ENCODE results near the gene MLPH.
A peak's percentile ranks its signal among the peaks of the same experiment; 100 is the strongest.

The MLPH gene

GRCh38 chr2:237498341-237498740, 11.3 kb downstream of the MLPH start:
- no peak for TF ChIP-seq ARNT (IDR thresholded peaks at IDR 0.05)
- TF ChIP-seq PKNOX1 (IDR thresholded peaks at IDR 0.05), result no peak
- TF ChIP-seq FOXK2 (IDR thresholded peaks at IDR 0.05), result no peak
- no peak for TF ChIP-seq ELF4 (IDR thresholded peaks at IDR 0.05)
- no peak for TF ChIP-seq SUZ12 (IDR thresholded peaks at IDR 0.05)
- TF ChIP-seq FOXM1 (IDR thresholded peaks at IDR 0.05; ENCODE audit: borderline replicate concordance), result no peak
- CTCF ChIA-PET, result no interaction called here
- POLR2A ChIA-PET, result no interaction called here
- DNase-seq (ENCODE audit: extremely low spot score), result no peak

- DNase-seq (ENCODE audit: extremely low spot score), result no peak
- POLR2A ChIA-PET, result no interaction called here
- CTCF ChIA-PET, result interaction anchor here (0.6 kb wide), 1 partner anchor 325 kb away, joined by 3 read pairs; no protein-coding TSS in a partner anchor
- TF ChIP-seq FOXM1 (IDR thresholded peaks at IDR 0.05; ENCODE audit: borderline replicate concordance) (no peak), SUZ12 (IDR thresholded peaks at IDR 0.05) (no peak), ELF4 (IDR thresholded peaks at IDR 0.05) (no peak), LEF1 (IDR thresholded peaks at IDR 0.05; ENCODE audit: borderline replicate concordance) (no peak), ZNF384 (IDR thresholded peaks at IDR 0.05) (no peak), HDGF (IDR thresholded peaks at IDR 0.05; ENCODE audit: borderline replicate concordance) (no peak), FOXK2 (IDR thresholded peaks at IDR 0.05) (no peak), PKNOX1 (IDR thresholded peaks at IDR 0.05) (no peak), CTBP1 (IDR thresholded peaks at IDR 0.05; ENCODE audit: borderline replicate concordance) (no peak), BHLHE40 (IDR thresholded peaks at IDR 0.05; ENCODE audit: borderline replicate concordance) (no peak), TARDBP (IDR thresholded peaks at IDR 0.05) (no peak), L3MBTL2 (conservative IDR thresholded peaks at IDR 0.05) (no peak)
Measured at GRCh38 chr2:237500681-237501424, 13.8 kb downstream of the MLPH start.

- DNase-seq (ENCODE audit: extremely low spot score), result no peak
- ChIA-PET POLR2A (no interaction called here), CTCF (interaction anchor here (0.8 kb wide), 1 partner anchor 70 kb away, joined by 3 read pairs; no protein-coding TSS in a partner anchor)
- TF ChIP-seq FOXK2 (IDR thresholded peaks at IDR 0.05), result no peak
- TF ChIP-seq CTBP1 (IDR thresholded peaks at IDR 0.05; ENCODE audit: borderline replicate concordance), result no peak
- no peak for TF ChIP-seq PKNOX1 (IDR thresholded peaks at IDR 0.05)
- TF ChIP-seq SUZ12 (IDR thresholded peaks at IDR 0.05), result no peak
- TF ChIP-seq L3MBTL2 (conservative IDR thresholded peaks at IDR 0.05), result no peak
- no peak for TF ChIP-seq LEF1 (IDR thresholded peaks at IDR 0.05; ENCODE audit: borderline replicate concordance)
- no peak for TF ChIP-seq BHLHE40 (IDR thresholded peaks at IDR 0.05; ENCODE audit: borderline replicate concordance)
- TF ChIP-seq TARDBP (IDR thresholded peaks at IDR 0.05), result no peak
- no peak for TF ChIP-seq ELF4 (IDR thresholded peaks at IDR 0.05)
- no peak for TF ChIP-seq NFRKB (IDR thresholded peaks at IDR 0.05)
- TF ChIP-seq ZNF384 (IDR thresholded peaks at IDR 0.05), result no peak
- no peak for TF ChIP-seq FOXA1 (IDR thresholded peaks at IDR 0.05)
- no peak for TF ChIP-seq FOXM1 (IDR thresholded peaks at IDR 0.05; ENCODE audit: borderline replicate concordance)
- TF ChIP-seq HDGF (IDR thresholded peaks at IDR 0.05; ENCODE audit: borderline replicate concordance), result no peak
- TF ChIP-seq SP1 (IDR thresholded peaks at IDR 0.05), result no peak
- no peak for TF ChIP-seq ARNT (IDR thresholded peaks at IDR 0.05)
Measured at GRCh38 chr2:237501892-237502513, 15.0 kb downstream of the MLPH start.

GRCh38 chr2:237503201-237503600, 16.1 kb downstream of the MLPH start:
- ChIA-PET CTCF (interaction anchor here (0.8 to 1.4 kb wide), 2 partner anchors 10 to 68 kb away, joined by 3 to 5 read pairs; no protein-coding TSS in a partner anchor), POLR2A (no interaction called here)
- TF ChIP-seq ZNF384 (IDR thresholded peaks at IDR 0.05) (no peak), TARDBP (IDR thresholded peaks at IDR 0.05) (no peak), FOXA1 (IDR thresholded peaks at IDR 0.05) (no peak)
- DNase-seq (ENCODE audit: extremely low spot score), result no peak

- ChIA-PET CTCF (no interaction called here), POLR2A (no interaction called here)
- no peak for DNase-seq (ENCODE audit: extremely low spot score)
- TF ChIP-seq LEF1 (IDR thresholded peaks at IDR 0.05; ENCODE audit: borderline replicate concordance), result no peak
- no peak for TF ChIP-seq FOXA1 (IDR thresholded peaks at IDR 0.05)
- no peak for TF ChIP-seq SP1 (IDR thresholded peaks at IDR 0.05)
- TF ChIP-seq L3MBTL2 (conservative IDR thresholded peaks at IDR 0.05), result no peak
- TF ChIP-seq TARDBP (IDR thresholded peaks at IDR 0.05), result no peak
- TF ChIP-seq ARNT (IDR thresholded peaks at IDR 0.05), result no peak
- no peak for TF ChIP-seq FOXK2 (IDR thresholded peaks at IDR 0.05)
Measured at GRCh38 chr2:237505188-237505939, 18.3 kb downstream of the MLPH start.

GRCh38 chr2:237507512-237507911, 20.5 kb downstream of the MLPH start:
- DNase-seq (ENCODE audit: extremely low spot score), result no peak
- POLR2A ChIA-PET, result no interaction called here
- TF ChIP-seq FOXM1 (IDR thresholded peaks at IDR 0.05; ENCODE audit: borderline replicate concordance), result no peak
- TF ChIP-seq PKNOX1 (IDR thresholded peaks at IDR 0.05), result peak; percentile 51; the same call in 1 of the 2 replicates
- CTCF ChIA-PET, result interaction anchor here (0.7 to 3.0 kb wide), 2 partner anchors 65 to 105 kb away, joined by 4 to 17 read pairs; no protein-coding TSS in a partner anchor
